ENCODE data around the gene PGBD2.

DNA sequence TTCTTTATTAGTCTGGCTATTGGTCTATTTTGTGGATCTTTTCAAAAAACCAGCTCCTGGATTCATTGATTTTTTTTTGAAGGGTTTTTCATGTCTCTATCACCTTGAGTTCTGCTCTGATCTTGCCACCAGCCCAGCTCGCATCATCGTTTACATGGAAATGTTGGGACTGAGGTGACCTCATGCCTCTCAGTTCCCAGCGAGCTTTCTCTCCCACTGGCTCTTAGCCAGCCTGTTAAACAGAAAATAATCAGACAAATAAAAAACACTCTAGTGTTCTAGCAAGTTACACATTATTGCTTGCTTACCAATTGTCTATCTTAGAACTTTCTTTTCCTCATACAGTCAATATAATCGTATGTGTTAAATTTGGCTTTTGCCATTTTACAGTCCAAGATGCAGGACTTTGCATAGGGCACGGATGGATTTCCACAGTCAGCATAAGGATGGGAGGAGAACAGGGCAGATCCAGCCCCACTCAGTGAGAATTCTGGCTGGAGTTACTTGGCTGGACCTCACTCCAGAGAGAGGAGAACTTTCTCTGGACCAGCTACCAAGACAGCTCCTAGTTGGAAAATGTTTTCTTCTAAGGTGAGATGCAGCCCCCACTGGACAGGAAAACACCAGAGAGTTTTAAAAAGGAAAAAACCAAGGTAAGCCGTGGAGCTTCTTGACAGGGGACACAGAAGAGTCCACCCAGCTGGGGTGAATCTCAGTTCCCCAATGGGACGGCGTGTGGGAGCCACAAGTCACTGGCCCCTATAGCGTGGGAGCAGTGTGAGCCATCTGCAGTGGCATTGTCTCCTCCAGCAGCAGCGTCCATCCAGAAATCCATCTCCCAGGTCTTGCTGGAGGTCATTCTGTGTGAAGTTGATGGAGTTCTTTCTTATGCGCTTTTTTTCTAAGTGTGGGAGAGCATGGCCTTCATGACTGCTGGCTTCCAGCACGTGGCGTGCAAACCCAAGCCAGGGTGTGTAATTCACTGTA, 17.6 kb downstream of the PGBD2 start:
- TF ChIP-seq, protein P1, sequence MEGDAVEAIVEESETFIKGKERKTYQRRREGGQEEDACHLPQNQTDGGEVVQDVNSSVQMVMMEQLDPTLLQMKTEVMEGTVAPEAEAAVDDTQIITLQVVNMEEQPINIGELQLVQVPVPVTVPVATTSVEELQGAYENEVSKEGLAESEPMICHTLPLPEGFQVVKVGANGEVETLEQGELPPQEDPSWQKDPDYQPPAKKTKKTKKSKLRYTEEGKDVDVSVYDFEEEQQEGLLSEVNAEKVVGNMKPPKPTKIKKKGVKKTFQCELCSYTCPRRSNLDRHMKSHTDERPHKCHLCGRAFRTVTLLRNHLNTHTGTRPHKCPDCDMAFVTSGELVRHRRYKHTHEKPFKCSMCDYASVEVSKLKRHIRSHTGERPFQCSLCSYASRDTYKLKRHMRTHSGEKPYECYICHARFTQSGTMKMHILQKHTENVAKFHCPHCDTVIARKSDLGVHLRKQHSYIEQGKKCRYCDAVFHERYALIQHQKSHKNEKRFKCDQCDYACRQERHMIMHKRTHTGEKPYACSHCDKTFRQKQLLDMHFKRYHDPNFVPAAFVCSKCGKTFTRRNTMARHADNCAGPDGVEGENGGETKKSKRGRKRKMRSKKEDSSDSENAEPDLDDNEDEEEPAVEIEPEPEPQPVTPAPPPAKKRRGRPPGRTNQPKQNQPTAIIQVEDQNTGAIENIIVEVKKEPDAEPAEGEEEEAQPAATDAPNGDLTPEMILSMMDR (IDR thresholded peaks at IDR 0.05): no peak
- no peak for TF ChIP-seq POLR2A (IDR thresholded peaks at IDR 0.05)
